Measurements from ENCODE around the gene ING2. TPM values are rescaled to one million over a fixed set of nuclear protein-coding genes. Genes with fewer than 3 reads are reported as not detected.

ING2 gene
- total and polyA plus RNA-seq, 2 of the 8 experiments (the other 6 are each of a cell fraction or from before 2014, with no cell fraction given): 5.1 to 16.1 TPM

- TF ChIP-seq SP4 (IDR thresholded peaks at IDR 0.05; ENCODE audit: low read length) (no peak), RBBP5 (IDR thresholded peaks at IDR 0.05; ENCODE audit: borderline replicate concordance, low read depth, low read length) (no peak), CBX8 (IDR thresholded peaks at IDR 0.05; ENCODE audit: borderline replicate concordance, low read depth, low read length) (no peak), TCF12 (IDR thresholded peaks at IDR 0.05; ENCODE audit: low read depth, low read length) (no peak), GTF2F1 (IDR thresholded peaks at IDR 0.05; ENCODE audit: borderline replicate concordance, low read depth, low read length) (no peak), BCL11A (IDR thresholded peaks at IDR 0.05; ENCODE audit: low read depth in 2 of 2, low read length in 2 of 2) (no peak), FOSL1 (IDR thresholded peaks at IDR 0.05; ENCODE audit: insufficient read depth, low read depth, low read length) (no peak), CREB1 (IDR thresholded peaks at IDR 0.05) (no peak)
Measured at GRCh38 chr4:183543435-183543834, 38.6 kb downstream of the ING2 start (continued).

Data from H1 (cell line).